ENCODE data around the gene USP22.

- TF ChIP-seq CTCF (conservative IDR thresholded peaks at IDR 0.05; ENCODE audit: low read depth, low read length), result no peak
- TF ChIP-seq MAZ (IDR thresholded peaks at IDR 0.05; ENCODE audit: borderline replicate concordance, low read depth, low read length), result no peak
- no peak for TF ChIP-seq BHLHE40 (IDR thresholded peaks at IDR 0.05; ENCODE audit: low read depth, low read length)
- no peak for TF ChIP-seq MXI1 (IDR thresholded peaks at IDR 0.05; ENCODE audit: borderline replicate concordance, low read depth, low read length)
- no peak for TF ChIP-seq RAD21 (IDR thresholded peaks at IDR 0.05; ENCODE audit: low read length)
- no peak for TF ChIP-seq SMC3 (IDR thresholded peaks at IDR 0.05; ENCODE audit: low read depth, low read length)
- no peak for TF ChIP-seq CEBPB (IDR thresholded peaks at IDR 0.05; ENCODE audit: low read depth, low read length)
- no peak for TF ChIP-seq POLR2A (IDR thresholded peaks at IDR 0.05; ENCODE audit: low read depth, low read length)
These were observed 53.3 kb downstream of the USP22 start for GRCh38 chr17:20989481-20989880.
